ENCODE data around the gene ORAI2. TPM values are rescaled to one million over a fixed set of nuclear protein-coding genes. Genes with fewer than 3 reads are reported as not detected.
A peak's percentile ranks its signal among the peaks of the same experiment; 100 is the strongest.

The ORAI2 gene
- total and polyA plus RNA-seq, 2 of the 8 experiments (the other 6 are each of a cell fraction or from before 2014, with no cell fraction given), result 20.7 to 35.2 TPM

DNA sequence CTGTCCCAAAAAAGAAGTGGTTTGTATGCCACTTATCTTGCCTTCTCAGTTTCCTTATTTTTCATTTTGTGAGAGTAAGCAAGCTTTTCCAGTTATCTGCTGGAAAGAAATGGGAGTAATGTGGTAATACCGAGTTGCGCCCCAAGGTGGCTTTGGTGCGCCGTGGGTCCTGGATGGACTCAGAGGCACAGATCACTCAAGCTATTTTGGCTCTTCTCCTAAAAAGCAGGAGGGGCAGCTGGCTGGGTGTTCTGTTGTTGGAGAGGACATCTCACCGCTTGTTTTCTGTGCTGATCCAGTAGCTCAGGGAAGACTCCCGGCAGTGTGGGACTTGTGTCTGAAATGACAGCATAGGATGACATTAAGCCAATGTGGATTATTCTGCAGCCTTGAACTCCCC lies 20.8 kb upstream of the ORAI2 start:
- H2BK15ac ChIP-seq (ENCODE audit: low read length), result no peak overlapping the region
- no peak overlapping the region for H3K18ac ChIP-seq (ENCODE audit: extremely low read depth, low read length)
- no peak overlapping the region for H3K23ac ChIP-seq (ENCODE audit: insufficient read length)
- H3K4ac ChIP-seq (replicated peaks; ENCODE audit: insufficient read length, low read depth, low read length), result no peak overlapping the region
- peaks cover 0 to 13% of the 10 kb centered on the region in 2 experiments for H4K20me1 ChIP-seq (replicated peaks in 1 of 2; ENCODE audit: control insufficient read depth in 1 of 2, insufficient read depth in 2 of 2, low read length in 2 of 2)
- no peaks in the 10 kb centered on the region for H3K27me3 ChIP-seq (replicated peaks in 1 of 4; ENCODE audit: control insufficient read depth in 3 of 4, extremely low read depth in 1 of 4, insufficient read depth in 3 of 4, low read length in 3 of 4)
- WGBS, 2 experiments (ENCODE audit: extremely low coverage in 1 of 2, insufficient coverage in 1 of 2, insufficient read length in 1 of 2, insufficient replicate concordance in 2 of 2, low coverage in 1 of 2, low lambda C conversion rate in 2 of 2, missing lambda C conversion rate in 1 of 2), result 86% methylated on average over 6 of the region's 6 CpGs; no CpG with 5 or more reads in 1 of the 2 experiments
- CTCF ChIA-PET (ENCODE audit: partially characterized antibody), result interaction anchor here (0.6 to 4.1 kb wide), 33 partner anchors 10 to 799 kb away, joined by 3 to 42 read pairs (median 4); partner anchors contain the start of gene PRKRIP1
- H2AK5ac ChIP-seq (ENCODE audit: low read depth, low read length), result no peak overlapping the region
- no peak overlapping the region for H3K9ac ChIP-seq (replicated peaks in 1 of 4; ENCODE audit: extremely low read depth in 1 of 4, low read depth in 3 of 4, low read length in 3 of 4)
- H4K91ac ChIP-seq (replicated peaks; ENCODE audit: insufficient read length, low read length), result no peak overlapping the region
- H2BK20ac ChIP-seq (ENCODE audit: low read length), result no peak overlapping the region
- H2BK120ac ChIP-seq (replicated peaks; ENCODE audit: low read depth, low read length), result no peak overlapping the region
- TF ChIP-seq, protein P1, sequence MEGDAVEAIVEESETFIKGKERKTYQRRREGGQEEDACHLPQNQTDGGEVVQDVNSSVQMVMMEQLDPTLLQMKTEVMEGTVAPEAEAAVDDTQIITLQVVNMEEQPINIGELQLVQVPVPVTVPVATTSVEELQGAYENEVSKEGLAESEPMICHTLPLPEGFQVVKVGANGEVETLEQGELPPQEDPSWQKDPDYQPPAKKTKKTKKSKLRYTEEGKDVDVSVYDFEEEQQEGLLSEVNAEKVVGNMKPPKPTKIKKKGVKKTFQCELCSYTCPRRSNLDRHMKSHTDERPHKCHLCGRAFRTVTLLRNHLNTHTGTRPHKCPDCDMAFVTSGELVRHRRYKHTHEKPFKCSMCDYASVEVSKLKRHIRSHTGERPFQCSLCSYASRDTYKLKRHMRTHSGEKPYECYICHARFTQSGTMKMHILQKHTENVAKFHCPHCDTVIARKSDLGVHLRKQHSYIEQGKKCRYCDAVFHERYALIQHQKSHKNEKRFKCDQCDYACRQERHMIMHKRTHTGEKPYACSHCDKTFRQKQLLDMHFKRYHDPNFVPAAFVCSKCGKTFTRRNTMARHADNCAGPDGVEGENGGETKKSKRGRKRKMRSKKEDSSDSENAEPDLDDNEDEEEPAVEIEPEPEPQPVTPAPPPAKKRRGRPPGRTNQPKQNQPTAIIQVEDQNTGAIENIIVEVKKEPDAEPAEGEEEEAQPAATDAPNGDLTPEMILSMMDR (IDR thresholded peaks at IDR 0.05; ENCODE audit: control extremely low read depth in 1 of 3, insufficient read depth in 1 of 3, low read depth in 1 of 3, low read length in 3 of 3), result peak; percentile 55 to 58 (median 57)
- peak; percentile 65 to 69 for TF ChIP-seq RAD21 (IDR thresholded peaks at IDR 0.05 in 1 of 2, conservative IDR thresholded peaks at IDR 0.05 in 1 of 2; ENCODE audit: low read depth in 2 of 2, low read length in 2 of 2)
- TF ChIP-seq, protein P2, sequence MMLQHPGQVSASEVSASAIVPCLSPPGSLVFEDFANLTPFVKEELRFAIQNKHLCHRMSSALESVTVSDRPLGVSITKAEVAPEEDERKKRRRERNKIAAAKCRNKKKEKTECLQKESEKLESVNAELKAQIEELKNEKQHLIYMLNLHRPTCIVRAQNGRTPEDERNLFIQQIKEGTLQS (IDR thresholded peaks at IDR 0.05; ENCODE audit: insufficient read depth, low read depth, low read length), result no peak
- POLR2A ChIA-PET (ENCODE audit: partially characterized antibody), result interaction anchor here (0.7 to 2.5 kb wide), 10 partner anchors 9 to 58 kb away, joined by 3 to 14 read pairs (median 4); partner anchors contain the start of gene PRKRIP1
- DNase-seq (ENCODE audit: low read depth in 1 of 2, low spot score in 2 of 2) (peak in 1 of 2 experiments; percentile 76), FAIRE-seq (peak; percentile 55)
- no peak overlapping the region for H2AFZ ChIP-seq (ENCODE audit: low read length)
- no peak overlapping the region for H3K14ac ChIP-seq (ENCODE audit: insufficient read length)
- peaks cover 12 to 41% (median 30%) of the 10 kb centered on the region in 4 experiments for H3K36me3 ChIP-seq (ENCODE audit: control insufficient read depth in 2 of 4, insufficient read depth in 4 of 4, low read length in 3 of 4)
- H4K5ac ChIP-seq (ENCODE audit: insufficient read length, low read depth, low read length), result no peak overlapping the region
- peaks cover 0 to 3% of the 10 kb centered on the region in 2 experiments; a peak in 1 of 4 replicates for H3K9me3 ChIP-seq (ENCODE audit: insufficient read depth in 2 of 2, low read depth in 1 of 2, low read length in 1 of 2)
- H3K4me2 ChIP-seq (ENCODE audit: insufficient read depth in 1 of 2, low read depth in 2 of 2, low read length in 2 of 2), result no peak overlapping the region
- H3K4me1 ChIP-seq (replicated peaks in 1 of 4; ENCODE audit: control insufficient read depth in 3 of 4, insufficient read depth in 4 of 4, low read length in 3 of 4), result no peaks in the 10 kb centered on the region
- no peak overlapping the region for H4K8ac ChIP-seq (ENCODE audit: extremely low read depth, insufficient read depth, low read length)
- no peaks in the 10 kb centered on the region for H3K23me2 ChIP-seq (ENCODE audit: low read depth, low read length)
- H3K79me2 ChIP-seq (ENCODE audit: control insufficient read depth in 1 of 2, insufficient read depth in 2 of 2, low read length in 2 of 2), result no peaks in the 10 kb centered on the region; a peak in 1 of 4 replicates
- no peaks in the 10 kb centered on the region; the same call in none of the 2 replicates for H3K79me1 ChIP-seq (ENCODE audit: low read depth, low read length)
- H2BK5ac ChIP-seq (ENCODE audit: low read depth, low read length), result no peak overlapping the region
- H3K4me3 ChIP-seq (ENCODE audit: extremely low read depth in 1 of 4, insufficient read depth in 2 of 4, low read depth in 3 of 4, low read length in 4 of 4), result no peak overlapping the region
- no peak overlapping the region for H2BK12ac ChIP-seq (ENCODE audit: low read depth, low read length)
- H3K27ac ChIP-seq (ENCODE audit: low read depth, low read length), result no peak overlapping the region
- H3K56ac ChIP-seq (replicated peaks; ENCODE audit: insufficient read length, low read depth, low read length), result no peak overlapping the region
